Stimulated activated CD4-positive, alpha-beta T cell treated with anti-CD3 and anti-CD28 coated beads, Interleukin-15, amount 100 ng/mL, for 24 hours (primary cell): ENCODE results near the gene GNB2.
A peak's percentile ranks its signal among the peaks of the same experiment; 100 is the strongest.
"Not testable (repeated sequence)": the region's sequence is repeated elsewhere in the genome, so short reads cannot be mapped to it uniquely, and the experiment has no call there.

Source experiments
- DNase-seq: peaks from one replicate; pipeline ENCODE4 v3.0.0-alpha.2; 2020

Gene GNB2

DNA sequence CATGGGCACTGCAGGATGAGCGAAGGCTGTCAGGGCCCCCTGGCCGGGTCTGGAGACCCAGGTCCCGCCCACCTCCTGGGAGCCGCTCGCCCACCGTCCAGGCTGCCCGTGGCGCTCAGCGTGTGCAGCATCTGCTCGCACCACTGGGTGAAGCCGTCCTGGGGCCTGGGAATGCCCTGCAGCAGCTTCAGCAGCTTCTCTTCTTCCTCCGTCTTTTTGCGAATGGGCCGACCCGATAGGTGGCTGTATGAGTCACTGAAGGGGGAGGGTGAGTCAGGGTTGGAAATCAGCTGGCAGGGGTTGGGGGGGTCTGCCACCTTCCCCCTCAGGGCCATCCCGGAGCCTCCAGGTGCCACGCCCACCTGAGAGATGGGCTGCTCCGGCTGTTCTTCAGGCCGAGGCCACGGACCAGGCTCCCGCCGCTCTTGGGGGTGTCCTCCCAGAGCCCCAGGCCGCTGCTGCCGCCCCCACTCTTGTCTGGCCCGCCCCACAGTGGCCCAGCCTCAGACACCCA, 8.7 kb downstream of the GNB2 start:
- peak; percentile 43 for DNase-seq

- no peak for DNase-seq
Observed at GRCh38 chr7:100682991-100683658, 9.6 kb downstream of the GNB2 start.

DNA sequence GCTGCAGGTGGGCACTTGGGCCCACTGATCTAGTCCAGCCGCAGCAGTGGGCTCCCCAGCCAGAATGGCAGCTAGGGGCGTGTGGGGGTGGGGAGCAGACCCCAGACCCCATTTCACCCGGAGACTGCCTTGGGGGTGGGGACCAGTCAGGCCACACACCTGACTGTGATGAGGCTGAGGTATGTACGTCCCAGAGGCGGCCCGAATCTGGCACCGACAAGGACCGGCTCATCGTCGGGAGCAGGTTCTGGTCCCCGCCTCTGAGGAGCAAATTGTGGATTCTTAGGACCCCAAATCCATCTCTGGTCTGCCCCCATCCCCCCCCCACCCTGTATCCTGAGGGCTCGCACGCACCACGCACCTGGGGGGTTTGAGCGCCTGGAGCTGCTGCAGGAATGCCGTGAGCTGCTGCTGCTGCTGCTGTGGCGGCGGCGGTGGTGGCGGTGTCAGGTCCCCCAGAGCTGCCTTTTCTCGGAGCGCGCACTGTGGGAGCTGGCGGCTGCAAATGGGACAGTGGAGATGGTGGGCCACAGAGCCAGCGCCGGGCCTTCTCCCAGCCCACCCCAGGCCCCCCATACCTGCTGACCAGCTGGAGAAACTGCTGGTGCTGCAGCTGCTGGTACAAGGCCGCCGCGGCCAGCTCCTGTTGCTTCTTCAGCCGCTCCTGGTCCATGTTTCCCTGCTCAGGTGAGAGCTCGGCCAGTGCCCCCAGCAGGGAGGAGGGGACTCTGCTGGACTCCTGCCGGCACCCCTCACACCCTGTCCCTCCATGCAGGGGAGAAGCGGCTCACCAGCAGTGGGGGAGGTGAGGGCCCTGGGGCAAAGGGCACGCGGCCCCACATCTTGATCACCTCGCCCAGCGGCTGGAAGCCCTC, 10.4 kb downstream of the GNB2 start:
- no peak for DNase-seq

GRCh38 chr7:100684534-100685042, 11.0 kb downstream of the GNB2 start:
- DNase-seq, result no peak

- no peak for DNase-seq
Observed at GRCh38 chr7:100685049-100685605, 11.6 kb downstream of the GNB2 start.

DNA sequence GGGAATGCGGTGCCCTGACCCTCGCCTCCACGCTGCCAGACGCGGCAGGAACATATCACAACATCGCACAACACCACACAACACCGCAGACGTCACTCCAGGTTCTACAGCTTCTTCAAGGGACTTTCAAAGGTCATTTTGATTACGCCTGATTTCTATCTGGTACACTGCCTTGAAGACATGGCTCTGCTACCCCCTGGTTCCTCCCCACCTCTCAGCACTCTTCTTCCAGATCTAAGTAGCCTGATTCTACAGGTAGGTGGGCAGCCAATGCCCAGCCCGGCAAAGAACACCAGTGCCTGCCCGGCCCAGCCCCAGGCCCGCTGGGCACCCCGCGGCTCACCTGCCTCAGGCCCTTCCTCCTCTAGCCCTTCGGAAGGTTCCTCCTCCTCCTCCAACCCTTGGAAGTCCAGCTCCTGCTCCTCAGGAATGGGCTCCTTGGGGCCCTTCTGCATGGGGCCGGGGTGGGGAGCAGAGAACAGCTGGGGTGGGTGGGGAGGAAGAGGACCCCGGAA, 12.1 kb downstream of the GNB2 start:
- no peak for DNase-seq

GRCh38 chr7:100686201-100686821, 12.8 kb downstream of the GNB2 start:
- DNase-seq, result no peak

- no peak for DNase-seq
Observed at GRCh38 chr7:100686822-100687211, 13.3 kb downstream of the GNB2 start.

DNA sequence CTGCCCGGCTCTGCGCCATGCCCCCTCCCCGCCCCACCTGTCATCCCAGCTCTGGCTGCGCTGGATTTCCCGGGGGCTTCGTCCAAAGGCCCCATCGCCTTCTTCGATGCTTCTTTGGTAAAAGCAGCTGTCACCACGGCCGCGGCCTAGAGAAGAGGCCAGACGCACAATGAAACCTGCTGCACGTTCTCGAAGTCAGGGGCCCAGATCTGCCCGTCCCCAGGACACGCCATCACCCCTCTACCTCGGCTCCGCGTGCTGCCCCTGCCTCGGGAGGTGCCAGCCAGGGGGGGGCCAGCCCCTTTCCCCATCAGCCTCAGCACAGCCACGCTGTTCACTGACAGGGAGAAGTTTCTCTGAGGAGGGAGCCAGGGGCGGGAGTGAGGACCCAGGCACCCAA, 13.7 kb downstream of the GNB2 start:
- DNase-seq, result no peak

DNA sequence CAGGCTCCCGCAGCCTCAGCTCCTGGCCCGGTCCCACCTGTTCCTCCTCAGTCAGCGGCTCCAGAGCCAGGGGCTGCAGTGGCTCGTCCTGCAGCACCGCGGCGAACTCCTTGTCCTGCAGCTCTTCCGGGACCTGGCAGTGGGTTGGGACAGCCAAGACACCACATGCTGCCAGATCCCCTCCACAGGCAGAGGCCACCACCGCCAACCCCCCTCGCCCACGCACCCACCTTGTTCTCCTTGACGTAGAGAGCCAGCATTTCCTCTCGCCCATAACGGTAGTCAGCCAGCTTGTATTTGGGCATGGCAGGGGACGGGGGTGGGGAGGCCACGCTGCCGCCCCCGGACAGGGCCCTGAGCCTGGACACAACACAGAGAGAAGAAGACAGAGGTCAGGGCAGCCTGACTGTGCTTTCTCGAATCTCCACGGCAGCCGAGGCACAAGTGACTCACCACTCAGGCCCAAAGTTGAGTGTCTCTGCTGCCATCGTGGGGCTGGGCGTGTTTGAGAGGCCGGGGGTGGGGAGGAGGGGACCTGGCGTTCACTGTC, 14.3 kb downstream of the GNB2 start:
- DNase-seq, result no peak

DNA sequence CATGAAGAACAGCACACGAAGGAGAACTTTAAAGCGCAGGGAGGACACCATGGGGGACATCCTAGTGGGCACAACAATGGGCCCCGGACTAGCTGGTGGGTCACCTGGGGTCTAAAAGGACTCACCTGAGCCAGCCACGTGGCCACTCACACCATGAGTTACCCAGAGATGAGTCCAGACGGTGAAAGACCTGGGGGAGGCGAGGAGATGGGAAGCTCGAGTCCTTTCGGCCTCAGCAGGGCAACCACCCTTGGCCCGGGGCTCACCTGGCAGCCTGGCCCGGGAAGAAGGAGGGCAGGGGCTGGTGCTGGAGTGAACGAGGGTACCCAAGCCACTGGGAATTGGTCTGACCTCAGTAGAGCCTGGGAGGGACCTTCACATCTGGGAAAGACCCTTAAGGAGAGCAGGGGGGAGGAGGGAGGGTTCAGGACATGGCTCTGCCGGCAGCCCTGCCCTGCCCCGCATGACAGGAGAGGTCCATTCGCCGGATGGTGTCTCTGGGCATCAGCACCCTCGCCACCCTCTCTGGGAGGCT, 14.9 kb downstream of the GNB2 start:
- no peak for DNase-seq

- DNase-seq, result no peak
Observed at GRCh38 chr7:100689230-100690135, 15.9 kb downstream of the GNB2 start.

GRCh38 chr7:100691676-100692577, 18.4 kb downstream of the GNB2 start:
- peak; percentile 89 for DNase-seq

- DNase-seq, result no peak
Observed at GRCh38 chr7:100692578-100692961, 19.0 kb downstream of the GNB2 start.

DNA sequence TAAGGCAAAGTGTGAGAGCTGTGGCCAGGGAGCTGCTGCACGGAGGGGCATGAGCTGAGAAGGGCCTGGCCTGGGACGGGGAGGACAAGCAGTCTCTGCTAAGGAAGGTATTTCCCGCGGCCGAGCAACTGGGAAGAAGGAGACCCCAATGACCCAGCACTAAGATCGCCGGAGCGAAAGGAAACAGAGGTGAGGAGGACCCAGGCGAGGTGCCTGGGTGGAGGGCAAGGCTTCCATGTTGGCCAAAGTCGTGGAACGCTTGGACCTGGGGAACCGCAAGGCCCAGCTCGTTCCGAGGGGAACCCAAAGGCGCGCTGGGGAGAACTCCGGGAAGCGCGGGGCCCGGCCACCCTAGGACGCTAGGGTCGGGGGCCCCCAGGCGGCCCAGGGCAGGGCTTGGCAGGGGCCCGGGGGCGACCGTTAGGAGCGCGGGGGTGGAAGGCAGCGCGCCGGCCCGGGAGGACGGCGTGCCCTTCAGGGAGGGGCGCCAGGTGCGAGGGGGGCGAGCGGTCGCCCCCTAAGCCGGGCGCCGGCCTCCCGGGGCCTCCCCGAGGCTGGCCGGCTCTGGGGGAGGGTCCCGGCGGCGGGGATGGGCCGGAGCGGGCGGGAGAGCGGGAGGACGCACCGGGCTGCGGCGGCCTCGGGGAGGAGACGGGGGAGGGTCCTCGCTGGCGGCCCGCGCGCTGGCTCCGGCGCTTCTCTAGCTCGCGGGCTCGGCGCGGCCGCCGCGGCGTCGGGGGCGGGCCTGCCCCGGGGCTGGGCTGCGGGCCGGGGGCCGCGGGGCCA, 20.0 kb downstream of the GNB2 start:
- peak; percentile 28 for DNase-seq

- DNase-seq, result peak; percentile 81
Observed at GRCh38 chr7:100694098-100694745, 20.7 kb downstream of the GNB2 start, which contains the start of gene GIGYF1. GIGYF1 (minus strand) TSS chr7:100694250; CDS start chr7:100688238, 6,012 bp downstream.

DNA sequence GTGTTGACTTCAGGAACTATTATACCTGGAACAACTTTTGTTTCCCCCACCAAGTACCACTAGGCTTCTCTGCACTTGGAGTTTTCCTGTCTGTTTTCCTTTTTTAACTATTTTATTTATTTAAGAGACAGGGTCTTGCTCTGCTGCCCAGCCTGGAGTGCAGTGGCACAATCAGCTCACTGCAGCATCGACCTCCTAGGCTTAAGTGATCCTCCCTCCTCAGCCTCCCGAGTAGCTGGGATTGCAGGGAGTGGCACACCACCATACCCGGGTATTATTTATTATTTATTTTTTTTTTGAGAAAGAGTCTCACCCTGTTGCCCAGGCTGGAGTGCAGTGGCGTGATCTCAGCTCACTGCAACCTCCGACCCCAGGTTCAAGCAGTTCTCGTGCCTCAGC, 22.6 kb downstream of the GNB2 start:
- no peak for DNase-seq

GRCh38 chr7:100699018-100699417, 25.5 kb downstream of the GNB2 start:
- no peak for DNase-seq

GRCh38 chr7:100701089-100701488, 27.5 kb downstream of the GNB2 start:
- DNase-seq, result not testable (repeated sequence)
